Activated CD8-positive, alpha-beta memory T cell treated with anti-CD3 and anti-CD28 coated beads, Interleukin-2, amount 50 U/mL, for 1 hour (primary cell): Measurements from ENCODE around the gene OSBP2.

Experiments used
- DNase-seq: peaks from one replicate; pipeline ENCODE4 v3.0.0-alpha.2; 2020; ENCODE audit errors: extremely low read depth

Gene OSBP2

GRCh38 chr22:30867746-30868662, 173.3 kb downstream of the OSBP2 start:
- DNase-seq, result no peak

DNA sequence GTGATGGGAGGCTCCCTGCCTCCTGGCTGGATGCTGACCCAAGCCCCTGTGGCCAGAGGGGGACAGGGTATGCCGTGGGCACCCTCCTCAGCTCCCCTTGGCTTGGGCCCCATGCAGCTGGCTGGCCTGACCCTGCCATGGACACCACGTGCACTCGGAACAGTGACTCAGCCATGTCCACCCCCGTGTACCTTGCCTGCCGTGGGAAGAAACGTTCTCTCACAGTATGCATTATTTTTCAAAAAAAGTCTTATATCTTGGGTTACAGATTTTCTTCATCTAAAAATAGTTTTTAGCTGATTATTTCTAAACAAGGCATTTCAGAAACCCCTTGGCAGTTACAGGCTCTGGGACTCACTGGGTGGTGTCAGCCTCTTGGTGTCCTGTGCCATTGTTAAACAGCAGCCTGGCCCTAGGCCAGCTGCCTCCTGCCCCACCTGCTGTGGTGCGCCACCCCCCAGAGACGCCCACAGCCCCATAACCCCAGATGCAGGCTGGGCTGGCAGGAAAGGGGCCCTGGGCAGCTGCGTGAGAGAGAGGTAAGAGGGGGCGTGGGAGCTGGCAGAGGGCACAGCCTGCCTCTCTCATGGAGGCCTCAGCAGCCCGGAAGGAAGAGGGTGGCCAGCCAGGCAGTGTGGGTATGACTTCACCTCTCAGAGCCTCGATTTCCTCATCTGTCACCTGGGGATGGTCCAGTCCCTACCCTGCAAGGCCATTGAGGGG, 174.2 kb downstream of the OSBP2 start:
- no peak for DNase-seq

DNA sequence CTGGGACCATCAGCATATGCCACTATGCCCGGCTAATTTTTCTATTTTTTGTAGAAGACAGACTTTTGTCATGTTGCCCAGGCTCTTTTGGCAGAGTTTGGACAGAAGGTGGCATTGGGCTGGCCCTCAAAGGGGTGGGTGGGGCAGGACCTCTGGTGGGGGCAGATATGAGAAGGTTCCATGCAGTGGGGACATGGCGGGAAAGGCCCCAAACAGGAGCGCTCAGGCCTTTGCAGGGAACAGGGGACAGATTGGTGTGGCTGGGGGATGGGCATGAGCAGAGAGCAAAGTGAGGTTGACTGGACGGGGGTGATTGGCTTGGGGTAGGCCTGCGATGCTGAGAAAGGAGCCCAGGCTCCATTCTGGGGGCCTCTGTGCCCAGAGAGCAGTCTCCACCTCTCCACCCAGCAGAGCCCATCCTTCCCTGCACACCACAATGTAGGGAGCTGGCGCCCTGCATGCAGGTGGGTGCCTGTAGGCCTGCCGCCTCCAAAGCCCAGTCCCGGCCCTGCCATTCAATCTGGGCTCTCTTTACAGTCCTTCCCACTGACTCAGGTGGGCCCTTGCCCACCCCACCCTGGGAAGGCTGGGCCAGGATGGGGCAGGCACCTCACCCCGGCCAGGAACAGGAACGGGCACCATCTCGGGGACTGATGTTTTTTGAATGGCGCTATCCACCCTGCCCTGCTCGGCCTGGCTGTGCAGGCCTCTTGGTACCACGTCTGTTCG, 175.2 kb downstream of the OSBP2 start:
- DNase-seq, result no peak

DNA sequence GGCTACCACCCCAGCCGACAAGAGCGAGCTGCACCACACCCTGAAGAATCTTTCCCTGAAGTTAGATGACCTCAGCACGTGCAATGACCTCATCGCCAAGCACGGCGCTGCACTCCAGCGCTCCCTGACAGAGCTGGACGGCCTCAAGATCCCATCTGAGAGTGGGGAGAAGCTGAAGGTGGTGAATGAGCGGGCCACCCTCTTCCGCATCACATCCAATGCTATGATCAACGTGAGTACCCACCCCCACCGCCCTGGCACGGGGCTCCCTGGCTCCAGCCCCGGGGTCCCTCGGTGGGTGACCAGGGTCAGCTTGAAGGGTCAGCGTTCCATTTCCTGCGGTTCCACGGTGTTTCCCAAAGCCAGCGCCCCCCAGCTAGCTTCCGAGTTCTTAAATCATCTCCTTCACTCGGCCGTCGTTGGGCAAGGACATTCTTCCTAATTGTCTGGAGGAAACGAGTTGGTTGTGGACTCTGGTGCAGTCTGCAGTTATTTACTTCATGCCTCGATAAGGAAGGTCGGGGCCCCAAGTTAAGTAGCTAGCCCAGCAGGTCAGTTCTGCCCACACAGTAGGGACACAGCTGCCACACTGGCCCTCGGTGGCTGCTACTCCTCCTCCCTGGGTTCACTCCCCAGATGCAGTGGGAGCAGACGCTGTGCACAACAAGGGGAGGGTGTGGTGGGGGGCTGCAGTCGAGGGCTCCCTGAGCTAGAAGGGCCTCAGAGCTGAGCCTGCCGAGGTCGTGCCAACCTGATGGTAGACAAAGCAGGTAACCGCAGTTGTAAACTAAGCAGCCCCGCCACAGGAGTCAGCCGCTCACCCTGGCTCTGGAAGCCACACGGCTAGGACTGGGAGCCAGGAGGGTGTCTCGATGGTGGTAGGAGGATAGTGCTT, 176.0 kb downstream of the OSBP2 start:
- no peak for DNase-seq

GRCh38 chr22:30871391-30872284, 177.0 kb downstream of the OSBP2 start:
- DNase-seq, result no peak

DNA sequence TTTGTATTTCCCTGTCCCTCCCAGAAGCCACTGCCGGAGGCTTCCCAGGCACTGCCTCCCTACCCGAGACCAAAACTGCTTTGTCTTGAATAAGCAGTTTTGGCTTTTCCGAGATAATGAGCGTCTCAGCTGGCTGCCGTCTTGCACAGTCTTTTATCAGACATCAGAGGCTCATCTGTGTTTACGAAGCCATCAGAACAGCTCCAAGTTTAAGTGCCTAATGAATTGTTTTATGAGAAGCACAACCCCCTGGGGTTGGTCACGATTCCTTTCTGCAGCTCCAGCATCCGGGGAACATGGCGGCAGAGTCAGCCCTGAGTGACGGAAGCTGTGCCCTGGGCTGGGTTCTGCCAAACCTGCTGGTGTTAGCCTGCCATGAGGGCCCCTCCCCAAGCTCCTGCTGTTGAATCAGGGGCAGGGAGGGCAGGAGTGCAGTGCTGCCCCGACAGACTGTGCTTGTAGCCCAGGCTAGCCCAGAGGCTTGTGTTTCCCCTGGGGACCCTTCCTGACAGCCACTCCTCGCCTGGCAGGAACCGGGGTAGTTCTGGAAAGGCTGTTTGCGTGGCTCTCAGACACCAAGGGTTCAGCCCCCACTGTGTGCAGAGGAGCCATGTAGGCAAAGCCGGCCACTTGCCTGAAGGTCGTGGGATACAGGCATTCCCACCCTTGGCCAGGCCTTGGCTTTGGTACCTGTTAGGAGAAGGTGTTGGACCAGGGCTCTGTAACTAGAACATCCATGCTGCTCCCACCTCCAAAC, 177.8 kb downstream of the OSBP2 start:
- no peak for DNase-seq

DNA sequence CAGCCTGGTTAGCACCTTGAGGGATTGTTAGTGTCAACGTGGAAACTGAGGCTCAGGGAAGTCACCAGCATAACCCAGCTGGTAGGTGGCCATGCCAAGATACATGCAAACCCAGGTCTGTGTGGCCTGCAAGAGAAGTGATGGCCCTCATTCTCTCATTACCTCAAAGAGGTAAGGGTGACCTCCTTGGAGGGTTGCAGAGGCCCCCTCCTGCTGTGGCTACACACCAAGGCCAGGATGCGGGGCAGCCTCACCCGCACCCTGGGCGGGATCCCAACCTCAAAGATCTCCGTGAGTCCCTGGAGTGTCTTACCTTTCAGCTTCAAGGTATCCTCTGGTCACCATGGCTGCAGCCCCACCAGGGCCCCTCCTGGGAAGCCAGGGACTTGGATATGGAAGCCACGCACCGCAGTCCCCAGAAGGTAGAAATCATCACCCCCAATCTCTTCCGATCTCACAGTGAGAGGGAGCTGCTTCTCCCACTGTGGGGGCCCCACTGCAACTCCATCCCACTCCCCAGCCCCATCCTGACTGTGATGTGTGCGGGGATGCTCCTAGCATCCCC, 178.5 kb downstream of the OSBP2 start:
- DNase-seq, result no peak

DNA sequence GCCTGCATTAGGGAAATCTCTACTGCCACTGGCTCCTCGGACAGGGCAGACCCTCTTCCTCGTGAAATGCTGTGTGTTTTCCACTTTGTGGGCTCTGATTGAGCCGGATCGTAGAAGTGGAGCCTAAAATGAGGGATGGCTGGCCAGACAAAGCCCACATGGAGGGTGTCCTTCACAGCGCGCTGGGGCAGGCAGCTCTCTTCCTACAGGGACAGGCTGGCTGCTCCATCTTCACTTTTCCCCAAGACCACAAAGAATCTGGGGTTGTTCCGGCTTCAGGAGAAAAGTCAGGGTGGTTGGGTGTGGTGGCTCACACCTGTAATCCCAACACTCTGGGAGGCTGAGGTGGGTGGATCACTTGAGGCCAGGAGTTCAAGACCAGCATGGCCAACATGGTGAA, 179.0 kb downstream of the OSBP2 start:
- DNase-seq, result no peak

DNA sequence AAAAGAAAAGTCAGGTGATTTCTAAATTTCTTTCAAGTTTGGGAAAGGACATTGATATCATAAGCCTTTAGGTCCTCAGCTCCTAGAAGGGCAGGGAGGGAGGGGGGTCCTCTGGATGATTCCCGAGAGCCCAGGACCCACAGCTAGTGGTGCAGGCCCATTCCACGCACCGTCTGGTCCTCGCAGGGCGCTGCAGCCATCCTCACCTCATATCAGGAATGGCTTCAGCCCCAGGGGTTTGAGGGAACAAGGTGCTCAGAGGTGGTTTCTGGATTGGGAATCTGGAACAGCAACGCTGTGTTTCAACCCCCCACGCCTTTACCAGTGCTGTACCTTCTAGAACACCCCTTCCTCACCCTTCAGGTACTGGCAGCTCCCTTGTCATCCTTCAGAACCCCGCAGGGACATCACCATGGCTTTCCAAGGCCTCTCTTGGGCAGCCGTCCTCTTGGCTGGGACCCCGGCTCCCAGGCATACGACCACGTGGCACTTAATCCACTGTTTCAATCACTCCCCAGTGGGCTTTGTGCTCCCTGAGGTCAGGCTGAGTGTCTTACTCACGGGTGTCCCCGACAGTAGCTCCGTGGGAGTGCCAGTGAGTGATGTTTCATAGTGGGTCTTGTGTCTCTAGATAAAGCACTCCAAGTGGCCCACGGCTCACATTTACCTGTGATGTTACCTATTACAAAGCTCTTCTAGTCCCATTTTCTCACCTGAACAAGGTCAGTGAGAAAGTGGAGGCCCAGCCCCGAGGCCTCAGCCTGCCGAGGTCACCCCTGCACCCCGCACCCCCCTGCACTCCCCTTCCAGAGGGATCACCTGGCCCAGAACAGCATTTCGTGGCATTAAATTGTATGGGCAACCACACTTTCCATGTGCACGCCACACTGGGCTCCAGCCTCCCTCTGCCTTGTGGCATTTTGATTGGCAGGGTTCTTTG, 180.0 kb downstream of the OSBP2 start:
- DNase-seq, result no peak

DNA sequence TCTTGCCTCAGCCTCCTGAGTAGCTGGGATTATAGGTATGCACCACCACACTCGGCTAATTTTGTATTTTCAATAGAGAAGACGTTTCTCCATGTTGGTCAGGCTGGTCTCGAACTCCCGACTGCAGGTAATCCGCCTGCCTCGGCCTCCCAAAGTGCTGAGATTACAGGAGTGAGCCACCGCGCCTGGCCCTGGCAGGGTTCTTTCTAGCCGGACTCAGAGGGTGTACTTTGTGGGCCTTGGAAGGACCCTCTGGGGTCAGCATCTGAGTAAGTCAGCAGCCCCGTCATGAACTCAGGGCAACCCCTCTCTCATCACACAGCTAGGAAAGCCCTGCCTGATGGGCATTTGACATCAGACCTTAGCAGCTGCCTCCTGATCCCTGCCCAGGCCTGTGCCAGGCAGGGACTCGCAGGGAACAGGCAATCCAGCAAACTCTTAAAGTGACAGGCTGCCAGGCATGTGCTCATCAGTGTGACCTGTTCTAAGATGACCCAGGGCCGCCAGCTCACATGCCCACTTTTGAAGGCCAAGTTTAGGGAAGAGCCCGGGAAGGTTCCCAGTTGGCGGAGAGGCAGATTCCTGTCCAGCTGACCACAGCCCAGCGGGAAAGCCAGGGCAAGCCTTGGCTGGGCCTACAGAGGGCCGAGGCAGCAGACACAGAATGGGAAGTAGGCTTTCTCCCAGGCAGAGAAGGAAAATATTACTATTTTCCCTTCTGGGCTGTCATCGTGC, 181.0 kb downstream of the OSBP2 start:
- DNase-seq, result no peak

DNA sequence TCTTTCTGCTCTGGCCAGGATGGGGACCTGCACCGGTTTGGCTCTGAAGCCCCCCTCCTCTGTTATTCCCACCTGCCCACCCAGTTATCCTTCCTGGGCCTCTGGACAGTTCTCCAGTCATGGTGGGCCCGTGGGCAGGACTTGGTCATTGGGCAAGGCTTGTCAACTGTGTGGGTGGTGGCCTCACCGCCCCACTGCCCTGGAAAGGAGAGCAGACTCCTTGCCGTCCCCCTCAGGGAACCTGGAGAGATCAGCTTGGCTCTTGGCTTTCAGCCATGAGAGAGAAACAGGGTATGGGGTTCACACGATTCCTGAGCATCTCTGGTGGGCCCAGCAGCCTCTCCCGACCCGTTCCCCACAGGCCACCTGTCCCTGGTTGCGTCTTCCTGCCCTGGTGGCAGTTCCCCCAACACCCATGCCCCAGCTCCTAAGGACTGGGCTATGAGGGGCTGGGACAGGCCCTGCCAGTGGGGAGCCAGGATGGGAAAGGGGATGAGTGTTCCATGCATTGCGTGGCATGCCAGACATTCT, 181.6 kb downstream of the OSBP2 start:
- DNase-seq, result no peak

- no peak for DNase-seq
Measured at GRCh38 chr22:30876915-30877553, 182.4 kb downstream of the OSBP2 start.

DNA sequence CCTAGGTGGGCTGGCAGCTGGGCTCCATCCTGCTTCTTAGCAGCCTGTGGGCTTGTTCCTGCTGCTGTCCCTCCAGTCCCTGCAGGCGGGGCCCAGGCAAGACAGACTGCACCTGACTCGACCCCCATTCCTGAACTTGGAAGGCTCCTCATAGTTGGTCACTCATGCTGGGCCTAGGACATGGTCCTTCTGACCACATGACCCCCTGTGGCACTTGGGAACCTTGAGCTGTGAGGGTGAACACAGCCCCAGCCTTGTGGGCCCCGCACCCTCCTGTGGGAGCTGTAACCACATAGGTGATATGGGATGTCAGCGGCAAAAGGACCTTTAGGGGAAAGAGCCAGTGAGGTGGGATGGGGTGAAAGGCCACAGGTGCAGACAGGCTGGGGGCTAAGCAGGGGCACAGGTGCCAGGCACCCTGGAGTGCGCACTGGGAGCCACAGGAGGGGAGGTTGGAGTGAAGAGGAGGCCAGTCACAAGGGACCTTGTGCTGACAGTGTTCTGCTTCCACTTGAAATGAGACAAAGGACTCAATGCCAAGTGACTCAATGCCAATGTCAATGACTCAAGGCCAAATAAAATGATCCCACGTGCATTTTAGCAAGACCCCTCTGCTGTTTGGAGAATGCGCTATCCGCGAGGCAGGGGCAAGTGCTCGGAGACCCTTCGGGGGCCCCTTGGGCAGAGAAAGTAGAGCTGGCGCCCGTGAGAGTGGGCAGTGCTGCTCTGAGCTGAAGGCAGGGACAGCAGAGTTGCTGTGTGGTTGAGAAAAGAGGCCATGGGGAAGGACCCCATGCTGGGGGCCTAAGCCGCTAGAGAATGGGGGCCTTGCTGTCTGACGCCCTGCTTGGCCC, 183.2 kb downstream of the OSBP2 start:
- no peak for DNase-seq

DNA sequence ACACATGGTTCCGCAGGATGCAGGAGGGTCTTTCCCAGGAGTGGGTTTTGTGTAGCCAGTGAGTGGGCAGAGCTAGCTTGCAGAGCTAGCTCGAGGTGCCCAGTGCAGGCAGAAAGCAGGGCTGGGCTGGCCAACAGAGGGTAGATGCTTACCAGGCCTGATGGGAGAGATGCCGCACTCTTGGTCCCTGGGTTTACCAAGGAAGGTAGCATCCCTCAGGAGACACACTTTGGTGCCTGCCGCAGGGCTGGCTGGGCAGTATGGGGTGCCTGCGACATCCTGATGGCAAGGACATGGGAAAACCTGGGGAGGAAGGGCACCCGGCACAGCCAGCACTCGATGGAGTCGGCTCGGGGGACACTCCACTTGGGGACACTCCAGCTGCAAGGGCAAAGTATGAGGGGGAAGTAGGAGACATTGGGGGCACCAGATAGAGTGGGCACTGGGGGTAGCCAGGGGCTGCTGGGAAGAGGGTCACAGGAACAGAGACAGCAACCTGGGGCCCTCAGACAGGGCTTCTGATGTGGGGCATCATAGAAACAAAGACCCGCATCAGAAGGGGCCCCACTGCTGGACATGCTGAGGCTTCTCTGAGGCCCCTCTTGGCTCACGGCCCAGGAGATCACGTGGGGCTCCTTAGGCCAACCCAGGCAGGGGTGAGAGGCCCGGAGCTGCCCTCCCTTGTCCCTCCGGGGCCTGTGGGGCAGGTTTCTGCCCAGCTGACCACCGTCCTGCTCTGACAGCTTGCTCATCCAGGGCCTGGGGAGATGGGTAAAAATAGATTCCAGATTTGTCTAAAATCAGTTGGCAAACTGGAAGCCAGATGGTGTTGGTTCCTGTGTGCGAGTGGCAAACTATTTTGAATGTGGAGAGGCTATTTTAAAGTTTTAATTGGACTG, 184.1 kb downstream of the OSBP2 start:
- DNase-seq, result no peak

DNA sequence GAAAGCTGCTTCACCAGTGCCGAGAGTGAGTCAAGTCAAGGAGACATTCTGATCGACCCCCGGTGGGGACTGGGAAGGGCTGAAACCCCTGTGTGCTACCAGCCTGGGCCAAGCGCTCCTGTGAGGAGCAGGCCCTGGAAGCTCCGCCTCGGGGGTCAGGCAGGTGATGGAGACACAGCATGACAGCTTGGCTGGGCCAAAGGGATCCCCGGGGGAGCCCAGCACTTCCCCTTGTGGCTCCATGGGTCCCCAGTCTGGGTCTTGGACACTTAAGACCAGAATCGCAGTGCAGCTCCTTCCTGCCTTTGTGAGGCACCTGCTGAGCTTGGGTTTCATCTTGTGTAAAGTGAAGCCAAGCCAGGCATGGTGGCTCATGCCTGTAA, 184.7 kb downstream of the OSBP2 start:
- DNase-seq, result no peak
